K562 (cell line): ENCODE data around the gene TAMALIN. TPM values are rescaled to one million over a fixed set of nuclear protein-coding genes. Genes with fewer than 3 reads are reported as not detected.

ENCODE experiments used
- ATAC-seq: fragments of 200-7000 bp; cut with Tn5 transposase; 3 replicates; pipeline ENCODE4 v1.9.1; 2020; ENCODE audit warnings: moderate library complexity
- BruUV-seq: library from RNA; stranded (reverse); fragments of 400-500 nt; replicated peaks from 2 replicates; lab custom pipeline; 2021; lab: Mats Ljungman, UMichigan
- CTCF ChIA-PET: fragments of 300-600 bp; formaldehyde crosslinking; extraction: SDS; loops from one replicate; lab custom pipeline; 2021; ENCODE audit warnings: low intra/inter-chr PET ratio; lab: Yijun Ruan, JAX
- POLR2A ChIA-PET: fragments of 300-600, 350-650 bp; sonication (Branson Sonifier 250); formaldehyde crosslinking; extraction: SDS; loops from one replicate; lab custom pipeline; 2021; ENCODE audit warnings: antibody characterized with exemption, inconsistent platforms; lab: Yijun Ruan, JAX
- DNase-seq, 4 experiments: peaks; one replicate each; pipeline versions ENCODE4 v3.0.0 to v3.0.0-alpha.2; 2011 to 2018; ENCODE audit warnings: low spot score in 3 of 4, mixed read lengths in 3 of 4; ENCODE audit errors: extremely low read depth in 1 of 4
- FAIRE-seq: peaks from 2 replicates; lab custom pipeline; 2011; peaks lifted over from hg19 to GRCh38; lab: Jason Lieb, UNC
- H2AFZ ChIP-seq: 2 replicates; pipeline ENCODE4 v1.6.0; 2011; ENCODE audit warnings: low read depth, low read length, control low read depth, inconsistent platforms
- H3K27ac ChIP-seq: fragments of 200-600 bp; 3 replicates; pipeline ENCODE4 v1.8.0; 2011; ENCODE audit warnings: low read depth, mild to moderate bottlenecking, control low read depth, inconsistent platforms, low read length, moderate library complexity, mixed read lengths; ENCODE audit errors: extremely low read depth
- H3K27me3 ChIP-seq, 2 experiments: fragments of 300-600 bp in 1 of 2; 2 replicates in 1 of 2; 3 replicates in 1 of 2; pipeline versions ENCODE4 v1.6.0 to v1.8.0; 2011; ENCODE audit warnings: inconsistent platforms in 2 of 2, low read length in 2 of 2, mild to moderate bottlenecking in 1 of 2, mixed read lengths in 1 of 2, moderate library complexity in 1 of 2; ENCODE audit not compliant: control insufficient read depth in 2 of 2, insufficient read depth in 2 of 2
- H3K36me3 ChIP-seq: fragments of 300-600 bp; 3 replicates; pipeline ENCODE4 v1.8.0; 2011; ENCODE audit warnings: mild to moderate bottlenecking, low read length, inconsistent platforms; ENCODE audit not compliant: control insufficient read depth, insufficient read depth
- H3K4me1 ChIP-seq, 2 experiments: fragments of 200-600 bp in 1 of 2; replicated peaks in 1 of 2; 2 replicates in 1 of 2; 3 replicates in 1 of 2; pipeline versions ENCODE4 v1.5.1 to v1.8.0; 2011; ENCODE audit warnings: inconsistent platforms in 2 of 2, low read length in 2 of 2, mild to moderate bottlenecking in 1 of 2, mixed read lengths in 1 of 2, moderate library complexity in 1 of 2; ENCODE audit not compliant: control insufficient read depth in 2 of 2, insufficient read depth in 2 of 2
- H3K4me2 ChIP-seq: 2 replicates; pipeline ENCODE4 v1.6.1; 2011; ENCODE audit warnings: low read length, control low read depth, inconsistent platforms, mixed read lengths; ENCODE audit not compliant: insufficient read depth
- H3K4me3 ChIP-seq: fragments of 200-600 bp; sonication (generic), shearing (Covaris generic); 2 replicates; pipeline ENCODE4 v1.5.1; 2016; ENCODE audit warnings: control low read depth, inconsistent platforms
- H3K79me2 ChIP-seq: fragments of 200-600 bp; 3 replicates; pipeline ENCODE4 v1.8.0; 2011; ENCODE audit warnings: low read length, inconsistent platforms; ENCODE audit not compliant: control insufficient read depth, insufficient read depth
- H3K9ac ChIP-seq, 2 experiments: 2 replicates each; pipeline versions ENCODE4 v1.6.0 to v1.6.1; 2011; ENCODE audit warnings: low read depth in 2 of 2, low read length in 2 of 2, control low read depth in 1 of 2, inconsistent platforms in 1 of 2, mild to moderate bottlenecking in 1 of 2, mixed read lengths in 1 of 2; ENCODE audit not compliant: insufficient read depth in 1 of 2
- H3K9me1 ChIP-seq: one replicate; pipeline ENCODE4 v1.6.0; 2011; ENCODE audit warnings: inconsistent platforms, mild to moderate bottlenecking, low read length, moderate library complexity; ENCODE audit not compliant: control insufficient read depth, insufficient read depth
- H3K9me3 ChIP-seq: replicated peaks from 2 replicates; pipeline ENCODE4 v1.5.1; 2011; ENCODE audit warnings: low read depth, low read length, inconsistent platforms; ENCODE audit not compliant: control insufficient read depth, insufficient read depth
- H4K20me1 ChIP-seq: replicated peaks from 2 replicates; pipeline ENCODE4 v1.6.1; 2011; ENCODE audit warnings: low read length, inconsistent platforms, mixed read lengths; ENCODE audit not compliant: control insufficient read depth, insufficient read depth
- EP400 ChIP-seq: fragments of 450-650 bp; IDR thresholded peaks from 2 replicates; pipeline ENCODE4 v1.6.1; 2017; ENCODE audit warnings: antibody characterized with exemption, mild to moderate bottlenecking, moderate library complexity
- ETS2 ChIP-seq: IDR thresholded peaks from 2 replicates; pipeline ENCODE4 v1.6.1; 2016; ENCODE audit warnings: borderline replicate concordance, missing genetic modification characterization, mild to moderate bottlenecking, moderate library complexity, missing compliant biosample characterization; ENCODE audit not compliant: poor library complexity, severe bottlenecking
- HOXB6 ChIP-seq: fragments of 250-450 bp; sonication (Bioruptor Pico); IDR thresholded peaks from 2 replicates; pipeline ENCODE4 v1.5.1; 2022; ENCODE audit warnings: mild to moderate bottlenecking, borderline replicate concordance
- MBD2 ChIP-seq: sonication (generic); IDR thresholded peaks from 2 replicates; pipeline ENCODE4 v1.6.1; 2016; ENCODE audit warnings: low read depth, borderline replicate concordance
- PTRF ChIP-seq: fragments of 450-650 bp; IDR thresholded peaks from 2 replicates; pipeline ENCODE4 v1.6.1; 2016; ENCODE audit warnings: mild to moderate bottlenecking, missing genetic modification characterization, missing compliant biosample characterization
- PURB ChIP-seq: sonication (generic); formaldehyde crosslinking; IDR thresholded peaks from 2 replicates; pipeline ENCODE4 v1.9.0; 2021; ENCODE audit warnings: low read depth, mild to moderate bottlenecking, missing genetic modification reagents
- ZFPM2 ChIP-seq: fragments of 250-450 bp; sonication (Bioruptor Pico); IDR thresholded peaks from 2 replicates; pipeline ENCODE4 v1.5.1; 2022; ENCODE audit warnings: mild to moderate bottlenecking
- WGBS: fragments of 100-300 bp; shearing (Covaris generic); methylation state at CpG from one replicate; pipeline ENCODE4 v1.1.6; 2016; ENCODE audit warnings: low coverage, mixed read lengths; ENCODE audit not compliant: insufficient coverage; ENCODE audit errors: missing lambda C conversion rate; 5-methylcytosine and 5-hydroxymethylcytosine counted together
- in situ Hi-C: fragments of 300-500 bp; cut with MboI; formaldehyde crosslinking; loops from 4 replicates; pipeline ENCODE4 v1.15.0; 2018; ENCODE audit warnings: inconsistent platforms, mixed read lengths
- intact Hi-C: fragments of 100-400 bp; cut with micrococcal nuclease; formaldehyde crosslinking; loops from 2 replicates; pipeline ENCODE4 v1.14.2; 2022
- polyA plus RNA-seq, 8 experiments: library from polyadenylated mRNA; depleted of rRNA in 4 of 8; stranded (reverse) in 5 of 8; unstranded in 3 of 8; fragments of >200 nt; fragmentation: Nextera tagmentation in 2 of 8; fragmentation: Illumina TruSeq in 1 of 8; extraction: Ambion mirVana in 2 of 8; extraction: Trizol in 1 of 8; gene quantifications; 2 replicates each; pipeline versions ENCODE4 v1.2.1 to v1.2.3, GENCODE V29; 2011 to 2014; ENCODE audit warnings: inconsistent platforms in 1 of 8, missing spikeins in 1 of 8
- total RNA-seq, 7 experiments: library from RNA; depleted of rRNA in 6 of 7; stranded (reverse); fragments of >200 nt in 6 of 7; fragmentation: Illumina TruSeq in 2 of 7; extraction: Trizol in 2 of 7; gene quantifications; 2 replicates each; pipeline versions ENCODE4 v1.2.1 to v1.2.3, GENCODE V29; 2011 to 2021; ENCODE audit warnings: low replicate concordance in 1 of 7
- TF ChIP-seq, protein P1 (sequence below): fragments of 250-450 bp; sonication (Bioruptor Pico); IDR thresholded peaks from 2 replicates; pipeline ENCODE4 v1.5.0; 2020; ENCODE audit warnings: mild to moderate bottlenecking, borderline replicate concordance
- TF ChIP-seq, protein P2 (sequence below): fragments of 250-450 bp; sonication (Bioruptor Pico); IDR thresholded peaks from 2 replicates; pipeline ENCODE4 v1.4.0; 2020; ENCODE audit warnings: mild to moderate bottlenecking, moderate library complexity
- TF ChIP-seq, protein P3 (sequence below): fragments of 250-450 bp; sonication (Bioruptor Pico); IDR thresholded peaks from 2 replicates; pipeline ENCODE4 v1.5.0; 2020; ENCODE audit warnings: mild to moderate bottlenecking
- TF ChIP-seq, protein P4 (sequence below): fragments of 150-350 bp; conservative IDR thresholded peaks from 2 replicates; pipeline ENCODE4 v1.6.1; 2014; ENCODE audit warnings: low read length

Gene TAMALIN
- total and polyA plus RNA-seq, 9 of the 15 experiments (the other 6 are each of a cell fraction or from before 2014, with no cell fraction given): 0.74 to 2.2 (median 1.5) TPM; not detected in 2

DNA sequence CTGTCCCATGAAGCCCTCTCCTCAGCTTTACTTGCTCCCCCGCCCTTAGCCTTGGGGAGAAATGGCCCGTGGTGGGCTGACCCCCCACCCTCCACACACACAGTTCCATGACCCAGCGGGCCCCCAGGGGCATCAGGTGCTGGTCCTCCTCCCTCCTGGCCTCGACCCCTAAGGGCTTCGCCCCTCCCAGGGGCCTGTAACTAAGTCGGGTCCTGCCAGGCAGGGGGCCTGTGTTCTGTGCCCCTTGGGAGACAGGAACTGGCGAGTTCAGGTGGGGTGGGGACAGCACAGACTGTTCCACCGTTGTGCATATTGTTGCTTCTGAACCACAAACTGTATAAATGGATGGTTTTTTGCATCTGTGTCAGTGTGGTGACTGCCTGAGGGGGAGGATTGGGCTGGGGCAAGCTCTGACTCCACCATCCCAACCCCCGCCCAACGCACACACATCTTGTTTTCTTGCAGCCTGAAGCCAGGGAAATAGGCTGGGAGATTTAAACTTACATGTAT lies 8.8 kb downstream of the TAMALIN start:
- no peaks in the 10 kb centered on the region for H4K20me1 ChIP-seq
- FAIRE-seq: no peak
- DNase-seq: no peak
- BruUV-seq: no TSS peak
- no peak overlapping the region for H3K9ac ChIP-seq
- no peak overlapping the region for H3K4me3 ChIP-seq
- in situ Hi-C loops: loop anchor here (25.0 kb wide), 1 partner anchor 603 kb away; the partner anchor contains the start of gene SLC4A8
- TF ChIP-seq, protein P1, sequence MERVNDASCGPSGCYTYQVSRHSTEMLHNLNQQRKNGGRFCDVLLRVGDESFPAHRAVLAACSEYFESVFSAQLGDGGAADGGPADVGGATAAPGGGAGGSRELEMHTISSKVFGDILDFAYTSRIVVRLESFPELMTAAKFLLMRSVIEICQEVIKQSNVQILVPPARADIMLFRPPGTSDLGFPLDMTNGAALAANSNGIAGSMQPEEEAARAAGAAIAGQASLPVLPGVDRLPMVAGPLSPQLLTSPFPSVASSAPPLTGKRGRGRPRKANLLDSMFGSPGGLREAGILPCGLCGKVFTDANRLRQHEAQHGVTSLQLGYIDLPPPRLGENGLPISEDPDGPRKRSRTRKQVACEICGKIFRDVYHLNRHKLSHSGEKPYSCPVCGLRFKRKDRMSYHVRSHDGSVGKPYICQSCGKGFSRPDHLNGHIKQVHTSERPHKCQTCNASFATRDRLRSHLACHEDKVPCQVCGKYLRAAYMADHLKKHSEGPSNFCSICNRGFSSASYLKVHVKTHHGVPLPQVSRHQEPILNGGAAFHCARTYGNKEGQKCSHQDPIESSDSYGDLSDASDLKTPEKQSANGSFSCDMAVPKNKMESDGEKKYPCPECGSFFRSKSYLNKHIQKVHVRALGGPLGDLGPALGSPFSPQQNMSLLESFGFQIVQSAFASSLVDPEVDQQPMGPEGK (CRISPR knock-in tag): no peak
- TF ChIP-seq, protein P2, sequence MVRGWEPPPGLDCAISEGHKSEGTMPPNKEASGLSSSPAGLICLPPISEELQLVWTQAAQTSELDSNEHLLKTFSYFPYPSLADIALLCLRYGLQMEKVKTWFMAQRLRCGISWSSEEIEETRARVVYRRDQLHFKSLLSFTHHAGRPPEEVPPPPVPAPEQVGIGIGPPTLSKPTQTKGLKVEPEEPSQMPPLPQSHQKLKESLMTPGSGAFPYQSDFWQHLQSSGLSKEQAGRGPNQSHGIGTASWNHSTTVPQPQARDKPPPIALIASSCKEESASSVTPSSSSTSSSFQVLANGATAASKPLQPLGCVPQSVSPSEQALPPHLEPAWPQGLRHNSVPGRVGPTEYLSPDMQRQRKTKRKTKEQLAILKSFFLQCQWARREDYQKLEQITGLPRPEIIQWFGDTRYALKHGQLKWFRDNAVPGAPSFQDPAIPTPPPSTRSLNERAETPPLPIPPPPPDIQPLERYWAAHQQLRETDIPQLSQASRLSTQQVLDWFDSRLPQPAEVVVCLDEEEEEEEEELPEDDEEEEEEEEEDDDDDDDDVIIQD (CRISPR knock-in tag): no peak
- TF ChIP-seq ZFPM2 (CRISPR knock-in tag): no peak
- no peak for TF ChIP-seq ETS2
- TF ChIP-seq PURB (CRISPR knock-in tag): no peak
- TF ChIP-seq EP400: no peak
- TF ChIP-seq, protein P3, sequence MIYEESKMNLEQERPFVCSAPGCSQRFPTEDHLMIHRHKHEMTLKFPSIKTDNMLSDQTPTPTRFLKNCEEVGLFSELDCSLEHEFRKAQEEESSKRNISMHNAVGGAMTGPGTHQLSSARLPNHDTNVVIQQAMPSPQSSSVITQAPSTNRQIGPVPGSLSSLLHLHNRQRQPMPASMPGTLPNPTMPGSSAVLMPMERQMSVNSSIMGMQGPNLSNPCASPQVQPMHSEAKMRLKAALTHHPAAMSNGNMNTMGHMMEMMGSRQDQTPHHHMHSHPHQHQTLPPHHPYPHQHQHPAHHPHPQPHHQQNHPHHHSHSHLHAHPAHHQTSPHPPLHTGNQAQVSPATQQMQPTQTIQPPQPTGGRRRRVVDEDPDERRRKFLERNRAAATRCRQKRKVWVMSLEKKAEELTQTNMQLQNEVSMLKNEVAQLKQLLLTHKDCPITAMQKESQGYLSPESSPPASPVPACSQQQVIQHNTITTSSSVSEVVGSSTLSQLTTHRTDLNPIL (CRISPR knock-in tag): no peak
- TF ChIP-seq HOXB6: no peak
- no peak for TF ChIP-seq MBD2
- no peak for TF ChIP-seq PTRF (tag)
- TF ChIP-seq, protein P4, sequence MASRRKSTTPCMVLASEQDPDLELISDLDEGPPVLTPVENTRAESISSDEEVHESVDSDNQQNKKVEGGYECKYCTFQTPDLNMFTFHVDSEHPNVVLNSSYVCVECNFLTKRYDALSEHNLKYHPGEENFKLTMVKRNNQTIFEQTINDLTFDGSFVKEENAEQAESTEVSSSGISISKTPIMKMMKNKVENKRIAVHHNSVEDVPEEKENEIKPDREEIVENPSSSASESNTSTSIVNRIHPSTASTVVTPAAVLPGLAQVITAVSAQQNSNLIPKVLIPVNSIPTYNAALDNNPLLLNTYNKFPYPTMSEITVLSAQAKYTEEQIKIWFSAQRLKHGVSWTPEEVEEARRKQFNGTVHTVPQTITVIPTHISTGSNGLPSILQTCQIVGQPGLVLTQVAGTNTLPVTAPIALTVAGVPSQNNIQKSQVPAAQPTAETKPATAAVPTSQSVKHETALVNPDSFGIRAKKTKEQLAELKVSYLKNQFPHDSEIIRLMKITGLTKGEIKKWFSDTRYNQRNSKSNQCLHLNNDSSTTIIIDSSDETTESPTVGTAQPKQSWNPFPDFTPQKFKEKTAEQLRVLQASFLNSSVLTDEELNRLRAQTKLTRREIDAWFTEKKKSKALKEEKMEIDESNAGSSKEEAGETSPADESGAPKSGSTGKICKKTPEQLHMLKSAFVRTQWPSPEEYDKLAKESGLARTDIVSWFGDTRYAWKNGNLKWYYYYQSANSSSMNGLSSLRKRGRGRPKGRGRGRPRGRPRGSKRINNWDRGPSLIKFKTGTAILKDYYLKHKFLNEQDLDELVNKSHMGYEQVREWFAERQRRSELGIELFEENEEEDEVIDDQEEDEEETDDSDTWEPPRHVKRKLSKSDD: no peak
- TF ChIP-seq, all 486 proteins: peak for 0
- Histone ChIP-seq H3K27ac (no peak overlapping the region), H2AFZ (no peak overlapping the region), H3K9me3 (no peaks in the 10 kb centered on the region), H3K79me2 (no peaks in the 10 kb centered on the region), H3K4me2 (no peak overlapping the region), H3K27me3 (no peaks in the 10 kb centered on the region; a peak in 1 of 5 replicates), H3K36me3 (no peaks in the 10 kb centered on the region), H3K4me1 (peaks cover 5% of the 10 kb centered on the region in 2 experiments; a peak in 4 of 5 replicates), H3K9me1 (no peaks in the 10 kb centered on the region)
- POLR2A ChIA-PET: no interaction called here
- 45% methylated on average over 8 of the region's 10 CpGs for WGBS
- intact Hi-C loops: no loop called here
- ATAC-seq: no peak
- CTCF ChIA-PET: interaction anchor here (0.6 kb wide), 1 partner anchor 1392 kb away, joined by 4 read pairs; no protein-coding TSS in a partner anchor
